Endothelial cell of umbilical vein (primary cell): Measurements from ENCODE around the gene TMEM126A. TPM values are rescaled to one million over a fixed set of nuclear protein-coding genes. Genes with fewer than 3 reads are reported as not detected.

Experiments
- BruUV-seq: library from RNA; stranded (reverse); fragments of 400-500 nt; replicated peaks from 2 replicates; lab custom pipeline; 2021; lab: Mats Ljungman, UMichigan
- CTCF ChIA-PET: fragments of 300-600, 350-600 bp; sonication (Branson Sonifier 250); formaldehyde crosslinking; loops from one replicate; lab custom pipeline; 2021; ENCODE audit warnings: antibody characterized with exemption, inconsistent platforms; lab: Charles Lee
- POLR2A ChIA-PET: fragments of 300-600, 350-600 bp; sonication (Branson Sonifier 250); formaldehyde crosslinking; loops from one replicate; lab custom pipeline; 2021; ENCODE audit warnings: antibody characterized with exemption, inconsistent platforms; lab: Charles Lee
- DNase-seq: peaks from one replicate; pipeline ENCODE4 v3.0.0-alpha.2; 2011; ENCODE audit warnings: low read depth, low spot score
- FAIRE-seq: peaks from 2 replicates; lab custom pipeline; 2011; peaks lifted over from hg19 to GRCh38; lab: Jason Lieb, UNC
- H2AFZ ChIP-seq: 2 replicates; pipeline ENCODE4 v1.6.0; 2012; ENCODE audit warnings: low read depth, low read length, control low read depth, inconsistent platforms
- H3K27ac ChIP-seq: 2 replicates; pipeline ENCODE4 v1.5.1; 2011; ENCODE audit warnings: low read depth, mild to moderate bottlenecking, control low read depth, low read length, moderate library complexity; ENCODE audit not compliant: insufficient read depth
- H3K27me3 ChIP-seq, 2 experiments: 2 replicates each; pipeline versions ENCODE4 v1.6.0 to v1.6.1; 2011; ENCODE audit warnings: low read length in 2 of 2, mixed read lengths in 1 of 2; ENCODE audit not compliant: control insufficient read depth in 2 of 2, insufficient read depth in 2 of 2
- H3K36me3 ChIP-seq, 2 experiments: 2 replicates in 1 of 2; 3 replicates in 1 of 2; pipeline ENCODE4 v1.5.1; 2011; ENCODE audit warnings: low read length in 2 of 2, mild to moderate bottlenecking in 1 of 2, moderate library complexity in 1 of 2; ENCODE audit not compliant: control insufficient read depth in 2 of 2, insufficient read depth in 2 of 2; ENCODE audit errors: extremely low read depth in 1 of 2
- H3K4me1 ChIP-seq: 3 replicates; pipeline ENCODE4 v1.5.1; 2011; ENCODE audit warnings: mild to moderate bottlenecking, low read length; ENCODE audit not compliant: control insufficient read depth, insufficient read depth; ENCODE audit errors: extremely low read depth
- H3K4me2 ChIP-seq: 2 replicates; pipeline ENCODE4 v1.6.1; 2011; ENCODE audit warnings: low read length, control low read depth, mixed read lengths; ENCODE audit not compliant: insufficient read depth
- H3K4me3 ChIP-seq, 3 experiments: fragments of 200-600 bp in 1 of 3; sonication (generic), shearing (Covaris generic) in 1 of 3; replicated peaks in 1 of 3; 2 replicates each; pipeline ENCODE4 v1.5.1; 2011 to 2016; ENCODE audit warnings: control low read depth in 3 of 3, low read length in 3 of 3, mild to moderate bottlenecking in 2 of 3, inconsistent platforms in 1 of 3, low read depth in 1 of 3, moderate library complexity in 1 of 3; ENCODE audit not compliant: insufficient read depth in 1 of 3
- H3K79me2 ChIP-seq: 2 replicates; pipeline ENCODE4 v1.6.0; 2012; ENCODE audit warnings: low read length, inconsistent platforms; ENCODE audit not compliant: control insufficient read depth, insufficient read depth
- H3K9ac ChIP-seq: replicated peaks from 2 replicates; pipeline ENCODE3; 2011; ENCODE audit warnings: low read length, control low read depth; ENCODE audit not compliant: insufficient read depth; ENCODE audit errors: extremely low read depth
- H3K9me1 ChIP-seq: replicated peaks from 3 replicates; pipeline ENCODE4 v1.6.0; 2011; ENCODE audit warnings: mild to moderate bottlenecking, low read length; ENCODE audit not compliant: control insufficient read depth, insufficient read depth; ENCODE audit errors: extremely low read depth
- H3K9me3 ChIP-seq: replicated peaks from 2 replicates; pipeline ENCODE4 v1.5.1; 2012; ENCODE audit warnings: low read length, inconsistent platforms; ENCODE audit not compliant: control insufficient read depth, insufficient read depth
- H4K20me1 ChIP-seq: replicated peaks from 2 replicates; pipeline ENCODE3; 2011; ENCODE audit warnings: mild to moderate bottlenecking, low read length; ENCODE audit not compliant: control insufficient read depth, insufficient read depth; ENCODE audit errors: extremely low read depth
- EZH2 ChIP-seq: IDR thresholded peaks from 2 replicates; pipeline ENCODE4 v1.6.1; 2012; ENCODE audit warnings: borderline replicate concordance, low read depth, mild to moderate bottlenecking, moderate library complexity, low read length, inconsistent platforms; ENCODE audit not compliant: severe bottlenecking
- FOS ChIP-seq: IDR thresholded peaks from 2 replicates; pipeline ENCODE4 v1.6.1; 2011; ENCODE audit warnings: mild to moderate bottlenecking, low read length, moderate library complexity, borderline replicate concordance; ENCODE audit not compliant: insufficient read depth
- GATA2 ChIP-seq: IDR thresholded peaks from 2 replicates; pipeline ENCODE4 v1.7.0; 2011; ENCODE audit warnings: low read depth, mild to moderate bottlenecking, moderate library complexity, mixed read lengths, low read length; ENCODE audit not compliant: insufficient read length, insufficient read depth
- JUN ChIP-seq: IDR thresholded peaks from 2 replicates; pipeline ENCODE4 v1.6.1; 2011; ENCODE audit warnings: borderline replicate concordance, low read depth; ENCODE audit not compliant: insufficient read length, insufficient read depth
- MAX ChIP-seq: IDR thresholded peaks from 2 replicates; pipeline ENCODE4 v1.6.1; 2011; ENCODE audit not compliant: insufficient read depth, insufficient read length
- MYC ChIP-seq: IDR thresholded peaks from one replicate; pipeline ENCODE4 v1.6.1; 2011; ENCODE audit warnings: mild to moderate bottlenecking, low read depth, low read length
- POLR2A ChIP-seq: IDR thresholded peaks from 2 replicates; pipeline ENCODE4 v1.6.1; 2012; ENCODE audit warnings: low read depth, mild to moderate bottlenecking, control low read depth, low read length
- POLR2AphosphoS5 ChIP-seq: IDR thresholded peaks from 2 replicates; pipeline ENCODE4 v1.6.1; 2012; ENCODE audit warnings: low read depth, mild to moderate bottlenecking, control low read depth, low read length, moderate library complexity; ENCODE audit not compliant: insufficient read depth
- dilution Hi-C: fragments of 300-500 bp; cut with MboI; formaldehyde crosslinking; loops from one replicate; pipeline ENCODE4 v1.15.0; 2019; ENCODE audit warnings: low sequenced_read_pairs; ENCODE audit not compliant: extremely low pct_ligation_motif_present
- intact Hi-C: fragments of 100-400 bp; cut with micrococcal nuclease; formaldehyde crosslinking; loops from one replicate; pipeline ENCODE4 v1.10.0; 2022
- polyA plus RNA-seq, 4 experiments: library from polyadenylated mRNA; depleted of rRNA in 3 of 4; stranded (reverse) in 3 of 4; unstranded in 1 of 4; fragments of >200 nt; gene quantifications; 2 replicates each; pipeline versions ENCODE4 v1.2.1 to v1.2.3, GENCODE V29; 2011 to 2012; ENCODE audit warnings: missing spikeins in 1 of 4
- total RNA-seq: library from RNA; stranded (reverse); gene quantifications from 2 replicates; pipeline ENCODE4 v1.2.3, GENCODE V29; 2021
- TF ChIP-seq, protein P1 (sequence below), 2 donors: IDR thresholded peaks; 1 replicate in 1 of 2; 2 replicates in 1 of 2; pipeline ENCODE4 v1.5.1; 2011; ENCODE audit warnings: low read length in 2 of 2, mild to moderate bottlenecking in 2 of 2, moderate library complexity in 2 of 2, control low read depth in 1 of 2, inconsistent platforms in 1 of 2, low read depth in 1 of 2; ENCODE audit not compliant: insufficient read depth in 1 of 2; ENCODE audit errors: extremely low read depth in 1 of 2

The TMEM126A gene
- total and polyA plus RNA-seq, 2 donors (not counting 3 experiments of a cell fraction or from before 2014, with no cell fraction given) = 35.3 to 45.8 TPM

DNA sequence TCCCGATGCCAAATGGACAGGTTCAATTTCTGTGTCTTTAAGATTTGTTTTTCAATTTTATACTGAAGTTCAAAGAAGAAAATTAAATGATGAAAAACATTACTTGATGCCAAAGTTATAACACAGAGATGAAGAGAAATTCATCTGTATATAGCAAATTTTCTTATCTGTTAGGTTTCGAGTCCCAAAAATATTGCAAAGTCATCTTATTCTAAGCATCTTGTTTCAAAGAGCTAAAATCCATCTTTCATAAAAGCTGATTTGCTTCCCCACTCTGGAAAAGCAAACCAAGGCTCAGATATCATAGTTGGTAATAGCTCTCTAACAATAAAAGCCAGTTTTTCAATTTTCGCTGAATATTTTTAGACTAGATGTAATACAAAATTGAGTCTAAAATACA is 57.2 kb downstream of the TMEM126A start:
- POLR2A ChIA-PET = no interaction called here
- intact Hi-C loops (no loop called here), dilution Hi-C loops (no loop called here)
- H3K36me3 ChIP-seq = no peaks in the 10 kb centered on the region
- no peaks in the 10 kb centered on the region for H3K27me3 ChIP-seq
- no peak overlapping the region for H3K4me3 ChIP-seq
- H3K27ac ChIP-seq = no peak overlapping the region
- FAIRE-seq (peak; percentile 59), DNase-seq (no peak)
- no peak for TF ChIP-seq EZH2
- H3K9me1 ChIP-seq = no peaks in the 10 kb centered on the region
- no peak overlapping the region for H2AFZ ChIP-seq
- H3K79me2 ChIP-seq = no peaks in the 10 kb centered on the region
- no TSS peak for BruUV-seq
- CTCF ChIA-PET = interaction anchor here (0.7 kb wide), 1 partner anchor 10 kb away, joined by 4 read pairs; no protein-coding TSS in a partner anchor
- H3K9me3 ChIP-seq = no peaks in the 10 kb centered on the region
- H3K4me2 ChIP-seq = no peak overlapping the region
- H3K9ac ChIP-seq = no peak overlapping the region
- no peaks in the 10 kb centered on the region for H4K20me1 ChIP-seq
- H3K4me1 ChIP-seq = no peaks in the 10 kb centered on the region

DNA sequence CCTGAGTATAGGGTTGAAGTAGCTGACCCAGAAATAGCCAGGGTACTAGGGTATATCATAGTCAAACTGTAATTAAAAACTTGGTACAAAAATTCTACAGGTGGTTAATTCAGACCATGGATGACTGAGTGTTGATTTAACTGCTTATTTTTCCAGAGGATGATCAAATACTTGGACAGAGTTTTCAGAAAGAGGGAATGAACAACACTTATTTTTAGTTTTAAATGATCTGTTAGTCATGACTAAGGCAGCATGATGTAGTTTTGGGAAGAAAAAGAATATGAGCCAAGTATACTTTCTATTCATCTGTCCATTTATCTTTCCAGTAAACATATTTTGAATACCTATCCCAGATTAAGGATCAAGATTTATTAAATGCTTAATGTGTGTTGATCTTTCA is 58.0 kb downstream of the TMEM126A start:
- H2AFZ ChIP-seq = no peak overlapping the region
- H3K9me3 ChIP-seq = no peaks in the 10 kb centered on the region
- no peak overlapping the region for H3K4me3 ChIP-seq
- intact Hi-C loops (no loop called here), dilution Hi-C loops (no loop called here)
- ChIA-PET CTCF (no interaction called here), POLR2A (no interaction called here)
- no peak for DNase-seq
- no peaks in the 10 kb centered on the region for H3K36me3 ChIP-seq
- H3K4me1 ChIP-seq = no peaks in the 10 kb centered on the region
- H3K27me3 ChIP-seq = no peaks in the 10 kb centered on the region
- no TSS peak for BruUV-seq
- no peaks in the 10 kb centered on the region for H4K20me1 ChIP-seq
- H3K79me2 ChIP-seq = no peaks in the 10 kb centered on the region
- TF ChIP-seq JUN (no peak), GATA2 (no peak), MAX (no peak), EZH2 (no peak), POLR2AphosphoS5 (no peak), FOS (no peak), MYC (no peak), POLR2A (no peak)
- TF ChIP-seq, protein P1, sequence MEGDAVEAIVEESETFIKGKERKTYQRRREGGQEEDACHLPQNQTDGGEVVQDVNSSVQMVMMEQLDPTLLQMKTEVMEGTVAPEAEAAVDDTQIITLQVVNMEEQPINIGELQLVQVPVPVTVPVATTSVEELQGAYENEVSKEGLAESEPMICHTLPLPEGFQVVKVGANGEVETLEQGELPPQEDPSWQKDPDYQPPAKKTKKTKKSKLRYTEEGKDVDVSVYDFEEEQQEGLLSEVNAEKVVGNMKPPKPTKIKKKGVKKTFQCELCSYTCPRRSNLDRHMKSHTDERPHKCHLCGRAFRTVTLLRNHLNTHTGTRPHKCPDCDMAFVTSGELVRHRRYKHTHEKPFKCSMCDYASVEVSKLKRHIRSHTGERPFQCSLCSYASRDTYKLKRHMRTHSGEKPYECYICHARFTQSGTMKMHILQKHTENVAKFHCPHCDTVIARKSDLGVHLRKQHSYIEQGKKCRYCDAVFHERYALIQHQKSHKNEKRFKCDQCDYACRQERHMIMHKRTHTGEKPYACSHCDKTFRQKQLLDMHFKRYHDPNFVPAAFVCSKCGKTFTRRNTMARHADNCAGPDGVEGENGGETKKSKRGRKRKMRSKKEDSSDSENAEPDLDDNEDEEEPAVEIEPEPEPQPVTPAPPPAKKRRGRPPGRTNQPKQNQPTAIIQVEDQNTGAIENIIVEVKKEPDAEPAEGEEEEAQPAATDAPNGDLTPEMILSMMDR (IDR thresholded peaks at IDR 0.05; ENCODE audit: extremely low read depth in 1 of 2, insufficient read depth in 1 of 2, low read depth in 1 of 2, low read length in 2 of 2) = no peak
- H3K9ac ChIP-seq = no peak overlapping the region
- FAIRE-seq = peak; percentile 21
- H3K9me1 ChIP-seq = no peaks in the 10 kb centered on the region
- H3K4me2 ChIP-seq = no peak overlapping the region
- no peak overlapping the region for H3K27ac ChIP-seq
